Transverse colon (tissue), 4 donors: ENCODE results near the gene KCNH1. TPM values are rescaled to one million over a fixed set of nuclear protein-coding genes. Genes with fewer than 3 reads are reported as not detected.
A peak's percentile ranks its signal among the peaks of the same experiment; 100 is the strongest.
"Not testable (repeated sequence)": the region's sequence is repeated elsewhere in the genome, so short reads cannot be mapped to it uniquely, and the experiment has no call there.

Experiments
- DNase-seq: peaks from one replicate; pipeline ENCODE4 v3.0.0-alpha.2; 2019
- H3K27ac ChIP-seq, 4 donors: fragments of 200-600 bp; sonication (generic); 2 replicates each; pipeline ENCODE4 v1.5.1; 2016 to 2018; ENCODE audit warnings: inconsistent platforms in 4 of 4
- H3K27me3 ChIP-seq: fragments of 200-600 bp; sonication (generic); 2 replicates; pipeline ENCODE4 v1.5.1; 2017; ENCODE audit warnings: inconsistent platforms
- H3K36me3 ChIP-seq, 4 donors: fragments of 200-600 bp; sonication (generic); 2 replicates each; pipeline ENCODE4 v1.5.1; 2017 to 2019; ENCODE audit warnings: inconsistent platforms in 4 of 4
- H3K4me1 ChIP-seq, 4 donors: fragments of 200-600 bp; sonication (generic); 2 replicates each; pipeline ENCODE4 v1.5.1; 2017 to 2020; ENCODE audit warnings: inconsistent platforms in 4 of 4
- H3K4me3 ChIP-seq, 4 donors: fragments of 200-600 bp; sonication (generic); 1 replicate in 1 of 4; 2 replicates in 3 of 4; pipeline versions ENCODE4 v1.5.1 to v1.6.1; 2017 to 2019; ENCODE audit warnings: inconsistent platforms in 4 of 4
- H3K9me3 ChIP-seq, 2 donors: fragments of 200-600 bp; sonication (generic); 2 replicates each; pipeline ENCODE4 v1.5.1; 2017 to 2019; ENCODE audit warnings: inconsistent platforms in 2 of 2
- EP300 ChIP-seq: sonication (generic); formaldehyde crosslinking; IDR thresholded peaks from one replicate; pipeline ENCODE4 v1.6.1; 2017; ENCODE audit warnings: antibody characterized with exemption, low read depth
- POLR2A ChIP-seq: fragments of 450-650 bp; IDR thresholded peaks from one replicate; pipeline ENCODE4 v1.6.1; 2016; ENCODE audit warnings: antibody characterized with exemption, mild to moderate bottlenecking, moderate library complexity
- POLR2AphosphoS5 ChIP-seq, 3 donors: sonication (generic); formaldehyde crosslinking; IDR thresholded peaks; one replicate each; pipeline ENCODE4 v1.6.1; 2016; ENCODE audit warnings: antibody characterized with exemption in 3 of 3
- WGBS, 2 donors: methylation state at CpG; one replicate each; pipeline ENCODE4 v1.1.5; 2018; ENCODE audit warnings: low coverage in 1 of 2; 5-methylcytosine and 5-hydroxymethylcytosine counted together
- in situ Hi-C, 4 donors: fragments of 200-750 bp; cut with MboI; loops; one replicate each; pipeline versions ENCODE4 v1.15.0 to v1.15.1; 2017; ENCODE audit warnings: low sequenced_read_pairs in 3 of 4, low pct_ligation_motif_present in 1 of 4, low pct_unique_long_range_greater_than_20kb in 1 of 4
- intact Hi-C: fragments of 100-400 bp; cut with DNase I; formaldehyde crosslinking; loops from one replicate; pipeline ENCODE4 v1.15.1; 2023; ENCODE audit warnings: low total_unique reads
- total RNA-seq, 4 donors: library from RNA; depleted of rRNA; stranded (reverse); fragments of >200 nt; gene quantifications; one replicate each; pipeline ENCODE4 v1.1.0, GENCODE V29; 2016
- TF ChIP-seq, protein P1 (sequence below), 5 experiments: fragments of 200-600 bp in 3 of 5; fragments of 450-650 bp in 2 of 5; sonication (generic) in 3 of 5; IDR thresholded peaks; 1 replicate in 2 of 5; 2 replicates in 3 of 5; pipeline ENCODE4 v1.5.1; 2016 to 2017; ENCODE audit warnings: antibody characterized with exemption in 5 of 5, inconsistent platforms in 3 of 5, mild to moderate bottlenecking in 2 of 5, moderate library complexity in 1 of 5

Gene KCNH1
- total RNA-seq, 4 donors from 2014 or later = 0.55 to 9.4 (median 2.2) TPM

DNA sequence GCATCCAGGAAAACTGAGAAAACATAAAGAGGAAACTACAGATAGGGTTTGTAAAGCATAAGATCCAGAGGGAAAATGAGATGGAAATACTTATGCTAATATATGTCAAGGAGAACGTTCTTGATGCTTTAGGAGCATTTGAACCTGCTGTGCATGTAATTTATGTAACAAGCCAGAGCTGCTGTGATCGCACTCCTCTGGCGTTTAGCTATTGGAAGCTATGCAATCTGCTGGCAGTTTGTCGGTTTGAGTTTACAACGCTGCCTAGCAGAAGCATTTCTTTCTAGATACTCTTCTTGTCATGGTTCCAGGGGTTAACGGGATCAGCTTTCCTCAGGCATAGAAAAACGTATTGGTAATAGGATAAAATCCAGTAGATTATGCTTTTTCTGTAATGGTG lies 182.7 kb downstream of the KCNH1 start:
- Histone ChIP-seq H3K4me1 (no peaks in the 10 kb centered on the region), H3K4me3 (no peak overlapping the region), H3K9me3 (no peaks in the 10 kb centered on the region), H3K27ac (no peak overlapping the region), H3K36me3 (no peaks in the 10 kb centered on the region), H3K27me3 (no peaks in the 10 kb centered on the region)
- 57 to 61% methylated on average over 7 of the region's 7 CpGs for WGBS, 2 donors
- intact Hi-C loops = no loop called here
- DNase-seq = no peak
- in situ Hi-C loops = no loop called here
- TF ChIP-seq EP300 (no peak), POLR2AphosphoS5 (IDR thresholded peaks at IDR 0.05) (no peak), POLR2A (no peak)
- TF ChIP-seq, protein P1, sequence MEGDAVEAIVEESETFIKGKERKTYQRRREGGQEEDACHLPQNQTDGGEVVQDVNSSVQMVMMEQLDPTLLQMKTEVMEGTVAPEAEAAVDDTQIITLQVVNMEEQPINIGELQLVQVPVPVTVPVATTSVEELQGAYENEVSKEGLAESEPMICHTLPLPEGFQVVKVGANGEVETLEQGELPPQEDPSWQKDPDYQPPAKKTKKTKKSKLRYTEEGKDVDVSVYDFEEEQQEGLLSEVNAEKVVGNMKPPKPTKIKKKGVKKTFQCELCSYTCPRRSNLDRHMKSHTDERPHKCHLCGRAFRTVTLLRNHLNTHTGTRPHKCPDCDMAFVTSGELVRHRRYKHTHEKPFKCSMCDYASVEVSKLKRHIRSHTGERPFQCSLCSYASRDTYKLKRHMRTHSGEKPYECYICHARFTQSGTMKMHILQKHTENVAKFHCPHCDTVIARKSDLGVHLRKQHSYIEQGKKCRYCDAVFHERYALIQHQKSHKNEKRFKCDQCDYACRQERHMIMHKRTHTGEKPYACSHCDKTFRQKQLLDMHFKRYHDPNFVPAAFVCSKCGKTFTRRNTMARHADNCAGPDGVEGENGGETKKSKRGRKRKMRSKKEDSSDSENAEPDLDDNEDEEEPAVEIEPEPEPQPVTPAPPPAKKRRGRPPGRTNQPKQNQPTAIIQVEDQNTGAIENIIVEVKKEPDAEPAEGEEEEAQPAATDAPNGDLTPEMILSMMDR (IDR thresholded peaks at IDR 0.05) = no peak

DNA sequence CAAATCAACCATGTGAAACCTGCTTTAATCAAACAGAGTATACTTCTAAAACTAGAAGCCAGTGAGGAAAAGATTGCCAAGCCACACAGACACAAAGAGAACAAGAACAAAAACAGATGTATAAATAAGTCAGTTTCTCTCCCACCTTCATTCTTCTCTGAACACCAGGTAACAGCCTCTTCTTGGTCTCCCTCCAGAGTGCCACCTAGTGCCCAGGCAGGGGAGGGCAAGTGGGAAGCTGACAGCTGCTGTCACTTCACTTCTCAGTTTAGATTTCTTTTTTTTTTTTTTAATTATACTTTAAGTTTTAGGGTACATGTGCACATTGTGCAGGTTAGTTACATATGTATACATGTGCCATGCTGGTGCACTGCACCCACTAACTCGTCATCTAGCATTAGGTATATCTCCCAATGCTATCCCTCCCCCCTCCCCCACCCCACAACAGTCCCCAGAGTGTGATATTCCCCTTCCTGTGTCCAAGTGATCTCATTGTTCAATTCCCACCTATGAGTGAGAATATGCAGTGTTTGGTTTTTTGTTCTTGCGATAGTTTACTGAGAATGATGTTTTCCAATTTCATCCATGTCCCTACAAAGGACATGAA lies 183.9 kb downstream of the KCNH1 start:
- intact Hi-C loops, H3K27me3 ChIP-seq, H3K27ac ChIP-seq, in situ Hi-C loops, H3K9me3 ChIP-seq, H3K4me1 ChIP-seq, H3K4me3 ChIP-seq, H3K36me3 ChIP-seq: not testable (repeated sequence)
- DNase-seq = peak; percentile 48
- WGBS, 2 donors = 67% methylated on average over 2 of the region's 2 CpGs; no CpG with 5 or more reads in 1 of the 2 donors
- TF ChIP-seq, protein P1 (IDR thresholded peaks at IDR 0.05) = peak; percentile 21 to 57 (median 44)

DNA sequence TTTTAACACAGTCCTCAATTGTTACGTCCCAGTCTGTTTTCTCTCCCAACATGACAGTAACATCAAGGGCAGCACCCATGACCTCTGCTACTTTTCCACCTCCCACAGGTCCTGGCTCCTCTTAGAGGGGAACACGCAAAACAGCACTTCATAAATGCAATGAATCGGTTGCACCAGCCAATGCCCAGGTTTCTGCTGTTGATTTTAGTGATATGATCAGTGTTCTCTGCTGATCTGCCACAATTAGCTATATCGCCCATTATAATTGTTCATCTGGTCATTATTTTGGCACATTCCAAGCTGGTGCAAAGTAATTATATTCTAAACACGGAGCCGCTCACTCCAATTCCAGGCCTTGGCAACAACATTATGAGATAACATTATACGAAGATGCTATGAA lies 184.5 kb downstream of the KCNH1 start:
- no peak for DNase-seq
- WGBS, 2 donors = 73 to 76% methylated on average over 7 of the region's 7 CpGs
- H3K36me3 ChIP-seq = no peaks in the 10 kb centered on the region
- no peaks in the 10 kb centered on the region for H3K4me1 ChIP-seq
- intact Hi-C loops (no loop called here), in situ Hi-C loops (no loop called here)
- no peaks in the 10 kb centered on the region for H3K27me3 ChIP-seq
- no peak overlapping the region for H3K4me3 ChIP-seq
- no peak for TF ChIP-seq EP300
- TF ChIP-seq, protein P1 (IDR thresholded peaks at IDR 0.05) = no peak
- TF ChIP-seq POLR2AphosphoS5 (IDR thresholded peaks at IDR 0.05) = no peak
- no peak for TF ChIP-seq POLR2A
- H3K27ac ChIP-seq = no peak overlapping the region
- H3K9me3 ChIP-seq = no peaks in the 10 kb centered on the region

DNA sequence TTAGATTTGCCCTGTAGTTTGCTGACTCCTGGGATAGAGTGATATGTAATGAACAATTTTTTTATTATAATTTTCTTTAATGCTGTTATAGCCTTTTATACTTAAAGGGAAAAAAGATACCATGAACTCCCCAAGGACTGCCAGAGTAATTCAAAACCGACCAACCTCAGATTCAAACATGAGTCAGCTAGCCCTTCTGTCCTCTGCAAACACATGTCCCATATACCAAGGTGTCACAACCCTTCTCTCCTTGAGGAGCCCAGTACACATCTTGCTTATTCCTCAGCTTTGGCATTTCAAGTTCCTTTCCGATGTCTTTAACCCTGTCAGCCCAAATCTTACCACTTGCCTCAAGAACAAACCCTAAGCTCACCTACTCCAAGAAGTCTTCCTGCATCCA lies 184.9 kb downstream of the KCNH1 start:
- no peaks in the 10 kb centered on the region for H3K27me3 ChIP-seq
- no peaks in the 10 kb centered on the region for H3K36me3 ChIP-seq
- no peaks in the 10 kb centered on the region for H3K9me3 ChIP-seq
- no peak overlapping the region for H3K27ac ChIP-seq
- DNase-seq = no peak
- intact Hi-C loops = no loop called here
- in situ Hi-C loops = no loop called here
- no peak overlapping the region for H3K4me3 ChIP-seq
- TF ChIP-seq POLR2AphosphoS5 (IDR thresholded peaks at IDR 0.05) (no peak), EP300 (no peak), POLR2A (no peak)
- TF ChIP-seq, protein P1 (IDR thresholded peaks at IDR 0.05) = no peak
- H3K4me1 ChIP-seq = no peaks in the 10 kb centered on the region
- WGBS, 2 donors = 66 to 67% methylated on average over 1 to 2 of the region's 2 CpGs
